Lung (tissue), 12 donors: ENCODE data around the gene ZNF2. TPM values are rescaled to one million over a fixed set of nuclear protein-coding genes. Genes with fewer than 3 reads are reported as not detected.

Experiments used
- ATAC-seq: fragments of 200-7000 bp; cut with Tn5 transposase; one replicate; pipeline ENCODE4 v1.9.1; 2020; ENCODE audit warnings: moderate number of reproducible peaks; ENCODE audit not compliant: insufficient read depth, low FRiP score
- DNase-seq, 3 donors: peaks; one replicate each; pipeline ENCODE4 v3.0.0-alpha.2; 2013 to 2017
- H3K27ac ChIP-seq, 2 donors: one replicate each; pipeline ENCODE4 v1.5.1; 2013; ENCODE audit warnings: mild to moderate bottlenecking in 2 of 2, moderate library complexity in 2 of 2, control low read depth in 1 of 2, inconsistent platforms in 1 of 2, low read depth in 1 of 2, low read length in 1 of 2
- H3K27me3 ChIP-seq, 3 donors: one replicate each; pipeline ENCODE4 v1.5.1; 2013; ENCODE audit warnings: low read length in 2 of 3; ENCODE audit not compliant: control insufficient read depth in 3 of 3, insufficient read depth in 3 of 3
- H3K36me3 ChIP-seq, 4 donors: one replicate each; pipeline ENCODE4 v1.5.1; 2013; ENCODE audit warnings: low read length in 4 of 4, mild to moderate bottlenecking in 1 of 4, moderate library complexity in 1 of 4; ENCODE audit not compliant: control insufficient read depth in 4 of 4, insufficient read depth in 4 of 4
- H3K4me1 ChIP-seq, 5 donors: one replicate each; pipeline ENCODE4 v1.5.1; 2013; ENCODE audit warnings: low read length in 5 of 5, mild to moderate bottlenecking in 2 of 5, moderate library complexity in 1 of 5; ENCODE audit not compliant: control insufficient read depth in 5 of 5, insufficient read depth in 5 of 5
- H3K4me3 ChIP-seq: one replicate; pipeline ENCODE4 v1.5.1; 2013; ENCODE audit warnings: mild to moderate bottlenecking, control low read depth, moderate library complexity
- H3K9ac ChIP-seq, 2 donors: one replicate each; pipeline ENCODE4 v1.5.1; 2013; ENCODE audit warnings: low read length in 2 of 2, control low read depth in 1 of 2; ENCODE audit not compliant: insufficient read depth in 1 of 2
- H3K9me3 ChIP-seq, 4 donors: one replicate each; pipeline ENCODE4 v1.5.1; 2013; ENCODE audit warnings: low read length in 3 of 4, mild to moderate bottlenecking in 1 of 4, moderate library complexity in 1 of 4; ENCODE audit not compliant: control insufficient read depth in 4 of 4, insufficient read depth in 3 of 4
- CTCF ChIP-seq: IDR thresholded peaks from 2 replicates; pipeline ENCODE4 v1.5.1; 2012; ENCODE audit warnings: mild to moderate bottlenecking; ENCODE audit errors: control extremely low read depth, extremely low read depth
- WGBS, 2 donors: extraction: QIAGEN DNeasy Blood & Tissue Kit; methylation state at CpG; one replicate each; pipeline ENCODE4 v1.1.7; 2013; 5-methylcytosine and 5-hydroxymethylcytosine counted together
- polyA plus RNA-seq, 2 donors: library from polyadenylated mRNA; stranded (reverse); fragments of 200-250 nt; gene quantifications; one replicate each; pipeline ENCODE4 v1.2.1, GENCODE V29; 2013
- total RNA-seq, 2 donors: library from RNA; depleted of rRNA in 1 of 2; stranded (reverse); fragments of >200 nt in 1 of 2; gene quantifications; one replicate each; pipeline ENCODE4 v1.2.1, GENCODE V29; 2014 to 2021
- donor health status: control.
- donor health status: control.
- donor health status: Bipolar disorder and iron deficiency.
- donor health status: healthy.
- donor health status: DM: yes; HTN: yes; CAD: no.

Gene ZNF2
- total and polyA plus RNA-seq, 4 donors: 1.8 to 4.7 (median 3.1) TPM

- no peak for DNase-seq
- Histone ChIP-seq H3K4me1 (peaks cover 0 to 11% (median 3%) of the 10 kb centered on the region in 5 donors), H3K9ac (no peak overlapping the region), H3K9me3 (peaks cover 0 to 3% (median 1%) of the 10 kb centered on the region in 4 donors), H3K4me3 (no peak overlapping the region), H3K27me3 (no peaks in the 10 kb centered on the region), H3K36me3 (peaks cover 0 to 19% (median 12%) of the 10 kb centered on the region in 4 donors), H3K27ac (no peak overlapping the region)
- WGBS, 2 donors: 44 to 47% methylated on average over 10 of the region's 10 CpGs
- no peak for TF ChIP-seq CTCF
- ATAC-seq: no peak
These were observed 40.5 kb downstream of the ZNF2 start for GRCh38 chr2:95206096-95206495.

- ATAC-seq (peak; percentile 97), DNase-seq (peak; percentile 88 to 92 (median 91))
- no peaks in the 10 kb centered on the region for H3K27me3 ChIP-seq
- peak within 1 kb of the TSS in 1 of 2 donors; percentile 44 for H3K9ac ChIP-seq
- peaks cover 3 to 31% (median 22%) of the 10 kb centered on the region in 4 donors for H3K36me3 ChIP-seq
- H3K9me3 ChIP-seq: peaks cover 2 to 11% (median 5%) of the 10 kb centered on the region in 4 donors
- H3K27ac ChIP-seq: peak within 1 kb of the TSS; percentile 93 to 96
- 1% methylated on average over 49 to 74 of the region's 74 CpGs for WGBS, 2 donors
- peak; percentile 3 for TF ChIP-seq CTCF
- peaks cover 0 to 11% (median 3%) of the 10 kb centered on the region in 5 donors for H3K4me1 ChIP-seq
- H3K4me3 ChIP-seq: peak within 1 kb of the TSS; percentile 80
These were observed 41.7 kb downstream of the ZNF2 start, which contains the start of gene ZNF892 for GRCh38 chr2:95207111-95207961. ZNF892 (plus strand) TSS chr2:95207521; CDS start chr2:95207816, 295 bp downstream.

GRCh38 chr2:95208106-95208505 lies 42.5 kb downstream of the ZNF2 start:
- Histone ChIP-seq H3K36me3 (peaks cover 4 to 39% (median 29%) of the 10 kb centered on the region in 4 donors), H3K27me3 (no peaks in the 10 kb centered on the region), H3K9ac (no peak overlapping the region), H3K9me3 (peaks cover 4 to 11% (median 9%) of the 10 kb centered on the region in 4 donors), H3K4me1 (peaks cover 0 to 11% (median 3%) of the 10 kb centered on the region in 5 donors), H3K27ac (no peak overlapping the region), H3K4me3 (no peak overlapping the region)
- TF ChIP-seq CTCF: no peak
- no peak for ATAC-seq
- WGBS, 2 donors: 76 to 80% methylated on average over 6 of the region's 6 CpGs
- DNase-seq: no peak
